ENCODE measurements around the gene TREX2. TPM values are rescaled to one million over a fixed set of nuclear protein-coding genes. Genes with fewer than 3 reads are reported as not detected.

TREX2 gene
- total RNA-seq, 1 donor from 2014 or later, result 1.9 TPM

- peaks cover 14% of the 10 kb centered on the region for H3K36me3 Mint-ChIP-seq (ENCODE audit: low read depth)
- H3K4me3 Mint-ChIP-seq, result no peak overlapping the region
- no peaks in the 10 kb centered on the region for H3K4me1 Mint-ChIP-seq
- no peak overlapping the region for H3K27ac Mint-ChIP-seq
- H3K27me3 Mint-ChIP-seq, result no peaks in the 10 kb centered on the region
- DNase-seq, result no peak
- intact Hi-C loops (cut with micrococcal nuclease), result no loop called here
- no peaks in the 10 kb centered on the region for H3K9me3 Mint-ChIP-seq
These were observed 10.8 kb upstream of the TREX2 start for GRCh38 chrX:153456704-153457103.

DNA sequence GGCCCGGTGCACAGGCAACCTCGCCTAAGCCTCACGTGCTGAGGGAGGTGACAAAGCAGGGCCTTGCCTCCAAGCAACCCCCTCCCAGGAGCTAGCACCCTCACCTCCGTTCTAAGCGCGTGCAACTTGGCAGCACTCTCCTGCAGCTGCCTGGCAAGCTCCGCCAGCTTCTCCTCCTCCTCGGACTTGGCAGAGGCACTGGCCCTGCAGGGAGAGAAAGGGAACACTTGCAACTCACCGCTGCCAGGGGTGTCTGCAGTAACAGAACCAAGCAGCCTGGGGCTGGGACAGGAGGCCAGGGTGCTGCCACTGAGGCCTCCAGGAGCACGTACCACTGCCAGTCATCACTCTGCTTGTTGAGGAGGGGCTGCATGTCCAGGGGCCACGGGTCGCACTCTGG is 10.3 kb upstream of the TREX2 start:
- no peak for DNase-seq
- Mint-ChIP-seq H3K4me3 (no peak overlapping the region), H3K4me1 (no peaks in the 10 kb centered on the region), H3K27me3 (no peaks in the 10 kb centered on the region), H3K36me3 (ENCODE audit: low read depth) (peaks cover 12% of the 10 kb centered on the region), H3K9me3 (no peaks in the 10 kb centered on the region), H3K27ac (no peak overlapping the region)
- intact Hi-C loops (cut with micrococcal nuclease), result no loop called here

- no peaks in the 10 kb centered on the region for H3K4me1 Mint-ChIP-seq
- H3K36me3 Mint-ChIP-seq (ENCODE audit: low read depth), result peaks cover 15% of the 10 kb centered on the region
- intact Hi-C loops (cut with micrococcal nuclease), result no loop called here
- no peaks in the 10 kb centered on the region for H3K27me3 Mint-ChIP-seq
- no peaks in the 10 kb centered on the region for H3K9me3 Mint-ChIP-seq
- no peak for DNase-seq
- H3K4me3 Mint-ChIP-seq, result no peak overlapping the region
- no peak overlapping the region for H3K27ac Mint-ChIP-seq
These were observed 9.7 kb upstream of the TREX2 start for GRCh38 chrX:153455571-153455970.

- DNase-seq, result no peak
- no peaks in the 10 kb centered on the region for H3K27me3 Mint-ChIP-seq
- H3K36me3 Mint-ChIP-seq (ENCODE audit: low read depth), result peaks cover 13% of the 10 kb centered on the region
- H3K9me3 Mint-ChIP-seq, result no peaks in the 10 kb centered on the region
- H3K27ac Mint-ChIP-seq, result no peak overlapping the region
- no peak overlapping the region for H3K4me3 Mint-ChIP-seq
- intact Hi-C loops (cut with micrococcal nuclease), result no loop called here
- H3K4me1 Mint-ChIP-seq, result no peaks in the 10 kb centered on the region
These were observed 9.2 kb upstream of the TREX2 start for GRCh38 chrX:153454901-153455550.

DNA sequence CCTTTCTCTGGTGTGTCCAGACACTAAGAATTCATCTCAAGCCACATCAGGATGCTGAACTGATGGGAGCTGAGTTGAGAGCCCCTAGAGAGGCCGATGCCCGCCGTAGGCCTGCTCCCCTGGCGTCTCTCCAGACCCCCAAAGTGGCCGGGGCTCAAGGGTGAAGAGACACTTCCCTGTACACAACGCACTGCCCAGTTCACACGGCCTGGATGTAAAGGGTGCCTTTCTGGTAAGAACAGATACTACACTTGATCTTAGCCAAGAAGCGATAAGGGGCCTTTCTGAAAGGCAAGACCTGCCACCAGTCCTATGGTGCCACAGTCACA is 5.1 kb upstream of the TREX2 start:
- no peak overlapping the region for H3K27ac Mint-ChIP-seq
- H3K9me3 Mint-ChIP-seq, result no peaks in the 10 kb centered on the region
- no peaks in the 10 kb centered on the region for H3K4me1 Mint-ChIP-seq
- H3K36me3 Mint-ChIP-seq (ENCODE audit: low read depth), result peaks cover 6% of the 10 kb centered on the region
- intact Hi-C loops (cut with micrococcal nuclease), result no loop called here
- no peaks in the 10 kb centered on the region for H3K27me3 Mint-ChIP-seq
- no peak for DNase-seq
- no peak overlapping the region for H3K4me3 Mint-ChIP-seq

DNA sequence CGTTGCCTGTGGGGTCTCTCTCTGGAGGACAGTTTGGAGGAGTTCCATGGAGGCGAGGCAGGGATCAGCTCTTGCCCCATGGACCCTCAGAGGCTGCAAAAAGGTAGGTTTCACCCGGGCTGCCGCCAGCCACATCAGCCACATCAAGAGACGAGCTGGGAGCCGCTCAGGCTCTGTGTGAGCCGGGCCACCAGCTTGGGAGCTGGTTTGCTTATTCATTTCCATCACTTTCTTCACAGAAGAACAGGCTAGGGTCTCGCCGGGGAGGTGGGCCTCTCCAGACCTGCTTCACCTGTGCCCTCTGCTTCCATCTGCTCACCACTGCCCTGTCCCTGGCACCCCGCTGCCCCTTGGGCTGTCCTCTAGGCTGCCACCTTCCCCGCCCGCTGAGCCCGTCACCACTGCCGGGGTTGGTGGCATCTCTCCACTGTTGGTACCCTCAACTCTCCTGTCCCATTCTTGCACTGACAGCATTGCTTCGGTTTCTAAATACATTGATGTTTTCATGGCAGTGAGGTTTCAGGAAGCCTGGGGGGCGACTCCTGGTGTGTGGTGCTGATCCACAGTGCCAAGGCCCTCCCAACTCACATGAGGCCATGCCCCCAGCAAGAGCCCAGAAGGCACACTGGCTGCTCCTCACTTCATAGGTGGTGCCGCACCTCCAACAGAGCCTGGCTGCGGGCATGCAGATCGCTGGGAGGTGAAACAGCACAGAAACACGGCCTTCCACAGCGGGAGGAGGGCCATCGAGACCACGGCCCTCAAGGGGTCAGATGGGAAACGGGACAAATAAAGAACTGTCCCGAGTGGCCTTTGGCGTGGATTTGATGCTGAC is 4.5 kb upstream of the TREX2 start:
- Mint-ChIP-seq H3K27ac (no peak overlapping the region), H3K4me3 (no peak overlapping the region), H3K36me3 (ENCODE audit: low read depth) (peaks cover 5% of the 10 kb centered on the region), H3K9me3 (no peaks in the 10 kb centered on the region), H3K4me1 (no peaks in the 10 kb centered on the region), H3K27me3 (no peaks in the 10 kb centered on the region)
- intact Hi-C loops (cut with micrococcal nuclease), result no loop called here
- DNase-seq, result no peak

DNA sequence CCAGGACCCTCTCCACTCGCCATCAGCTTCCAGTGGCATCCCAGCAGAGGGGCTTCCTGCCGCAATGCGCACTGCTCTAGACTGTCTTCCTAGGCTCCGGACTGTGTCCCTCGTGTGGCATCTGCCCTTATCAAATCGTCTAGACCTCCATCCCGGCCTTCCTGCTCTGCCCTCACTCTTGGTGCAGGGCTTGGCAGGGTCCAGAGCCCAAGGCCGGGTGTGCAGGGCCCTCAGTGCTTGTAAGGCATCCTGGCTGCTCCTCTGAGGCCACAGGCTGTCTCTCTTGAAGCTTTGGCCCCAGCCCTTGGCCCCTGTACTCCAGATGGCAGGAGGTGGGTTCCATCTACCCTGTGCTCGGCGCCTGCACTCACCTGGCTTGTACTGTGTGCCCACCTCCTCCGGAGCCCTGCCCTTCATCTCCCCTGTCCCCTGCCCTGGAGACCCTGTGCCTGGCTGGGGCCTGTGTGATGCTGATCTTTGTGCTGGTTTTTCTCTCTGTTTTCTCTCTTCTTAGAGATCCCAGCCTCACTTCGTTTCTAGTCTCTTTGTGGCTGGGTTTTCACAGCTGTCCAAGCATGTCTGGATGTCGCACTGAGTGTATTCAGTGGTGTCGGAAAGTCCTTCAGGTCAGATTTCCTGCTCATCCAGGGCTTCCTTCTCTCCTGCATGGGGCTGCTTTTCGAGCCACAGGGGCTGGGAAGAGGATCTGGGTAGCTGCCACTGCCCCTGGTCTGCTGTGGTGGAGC is 3.7 kb upstream of the TREX2 start:
- DNase-seq, result no peak
- no peaks in the 10 kb centered on the region for H3K9me3 Mint-ChIP-seq
- no peak overlapping the region for H3K4me3 Mint-ChIP-seq
- intact Hi-C loops (cut with micrococcal nuclease), result no loop called here
- H3K36me3 Mint-ChIP-seq (ENCODE audit: low read depth), result peaks cover 5% of the 10 kb centered on the region
- no peak overlapping the region for H3K27ac Mint-ChIP-seq
- no peaks in the 10 kb centered on the region for H3K4me1 Mint-ChIP-seq
- H3K27me3 Mint-ChIP-seq, result no peaks in the 10 kb centered on the region

DNA sequence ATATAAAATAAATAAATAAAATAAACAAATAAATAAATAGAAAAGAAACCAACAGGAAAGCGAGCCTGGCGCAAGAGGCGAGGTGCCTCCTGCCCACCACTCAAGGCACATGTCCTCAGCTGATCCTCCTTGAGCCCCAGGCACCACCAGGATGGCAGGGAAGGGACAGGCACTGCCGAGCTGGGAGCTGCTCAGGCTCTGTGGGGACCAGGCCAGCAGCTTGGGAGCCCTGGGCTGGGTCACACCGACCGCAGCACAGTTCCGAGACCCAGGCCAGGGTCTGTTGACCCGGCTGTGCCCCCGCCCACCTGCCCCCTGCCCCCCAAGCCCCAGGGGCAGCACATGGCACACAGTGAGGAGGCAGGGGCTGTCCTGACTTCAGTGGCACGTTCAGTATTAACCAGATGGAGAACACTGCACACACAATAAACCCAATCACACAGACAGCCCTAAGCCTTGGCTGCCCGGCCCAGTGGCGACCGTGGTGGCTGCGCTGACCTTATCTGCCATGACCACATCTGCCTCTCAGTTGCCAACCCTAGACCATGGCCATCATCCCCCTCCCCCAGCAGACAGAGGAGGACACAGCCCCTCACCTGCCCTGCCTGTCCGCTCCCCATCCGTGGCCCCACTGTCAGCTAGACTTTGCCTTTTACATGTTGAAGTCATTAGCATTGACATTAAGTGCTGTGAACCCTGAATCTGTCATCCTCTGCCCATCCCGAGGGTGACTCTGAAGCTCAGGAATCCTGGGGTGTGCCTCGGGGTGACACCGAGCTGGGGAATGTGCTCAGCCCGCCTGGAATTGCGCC is 2.9 kb upstream of the TREX2 start:
- no peak for DNase-seq
- H3K9me3 Mint-ChIP-seq, result no peaks in the 10 kb centered on the region
- H3K27me3 Mint-ChIP-seq, result no peaks in the 10 kb centered on the region
- H3K36me3 Mint-ChIP-seq (ENCODE audit: low read depth), result peaks cover 5% of the 10 kb centered on the region
- intact Hi-C loops (cut with micrococcal nuclease), result no loop called here
- no peaks in the 10 kb centered on the region for H3K4me1 Mint-ChIP-seq
- no peak overlapping the region for H3K4me3 Mint-ChIP-seq
- H3K27ac Mint-ChIP-seq, result no peak overlapping the region

DNA sequence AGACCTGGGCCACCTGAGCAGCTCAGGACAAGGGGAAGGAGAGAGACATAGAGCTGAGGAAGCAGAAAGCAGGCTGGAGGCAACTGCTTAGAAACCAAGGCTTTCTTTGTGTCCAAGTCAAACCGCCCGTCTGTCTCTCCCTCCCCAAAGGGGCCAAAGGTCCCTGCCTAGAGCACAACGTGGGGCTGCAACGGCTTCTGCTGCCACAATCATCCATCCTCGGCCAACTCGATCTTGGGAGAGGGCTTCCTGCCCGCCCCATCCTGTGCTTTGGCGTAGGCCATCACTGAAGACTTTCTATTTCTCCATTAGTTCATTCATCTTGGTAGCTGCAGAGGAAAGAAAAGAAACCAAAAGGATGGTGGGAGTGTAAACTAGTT is 1.7 kb upstream of the TREX2 start:
- Mint-ChIP-seq H3K27ac (no peak overlapping the region), H3K9me3 (no peaks in the 10 kb centered on the region), H3K4me1 (no peaks in the 10 kb centered on the region), H3K4me3 (no peak overlapping the region), H3K36me3 (ENCODE audit: low read depth) (peaks cover 3% of the 10 kb centered on the region), H3K27me3 (no peaks in the 10 kb centered on the region)
- no peak for DNase-seq
- intact Hi-C loops (cut with micrococcal nuclease), result no loop called here

- Mint-ChIP-seq H3K4me1 (no peaks in the 10 kb centered on the region), H3K27me3 (no peaks in the 10 kb centered on the region), H3K27ac (no peak overlapping the region), H3K4me3 (no peak overlapping the region), H3K9me3 (no peaks in the 10 kb centered on the region), H3K36me3 (ENCODE audit: low read depth) (peaks cover 3% of the 10 kb centered on the region)
- intact Hi-C loops (cut with micrococcal nuclease), result no loop called here
- DNase-seq, result no peak
These were observed 1.2 kb upstream of the TREX2 start for GRCh38 chrX:153446950-153447580.

DNA sequence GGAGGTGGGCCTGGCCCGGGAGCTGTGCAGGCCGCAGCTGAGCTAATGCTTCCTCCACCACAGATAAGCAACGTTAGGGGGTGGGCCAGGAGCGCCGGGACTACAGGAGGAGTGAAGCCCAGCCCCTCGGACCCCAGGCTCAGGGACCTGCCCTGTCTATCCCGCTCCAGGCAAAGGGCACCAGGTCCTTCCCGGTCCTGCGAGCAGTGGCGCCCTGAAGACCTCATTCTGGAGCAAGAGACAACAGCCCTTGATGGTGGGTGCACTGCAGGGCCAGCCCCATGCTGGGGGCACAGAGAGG is 730 bp upstream of the TREX2 start:
- no peaks in the 10 kb centered on the region for H3K4me1 Mint-ChIP-seq
- intact Hi-C loops (cut with micrococcal nuclease), result no loop called here
- H3K9me3 Mint-ChIP-seq, result no peaks in the 10 kb centered on the region
- H3K27ac Mint-ChIP-seq, result no peak overlapping the region
- peaks cover 3% of the 10 kb centered on the region for H3K36me3 Mint-ChIP-seq (ENCODE audit: low read depth)
- DNase-seq, result no peak
- H3K27me3 Mint-ChIP-seq, result no peaks in the 10 kb centered on the region
- H3K4me3 Mint-ChIP-seq, result no peak overlapping the region

DNA sequence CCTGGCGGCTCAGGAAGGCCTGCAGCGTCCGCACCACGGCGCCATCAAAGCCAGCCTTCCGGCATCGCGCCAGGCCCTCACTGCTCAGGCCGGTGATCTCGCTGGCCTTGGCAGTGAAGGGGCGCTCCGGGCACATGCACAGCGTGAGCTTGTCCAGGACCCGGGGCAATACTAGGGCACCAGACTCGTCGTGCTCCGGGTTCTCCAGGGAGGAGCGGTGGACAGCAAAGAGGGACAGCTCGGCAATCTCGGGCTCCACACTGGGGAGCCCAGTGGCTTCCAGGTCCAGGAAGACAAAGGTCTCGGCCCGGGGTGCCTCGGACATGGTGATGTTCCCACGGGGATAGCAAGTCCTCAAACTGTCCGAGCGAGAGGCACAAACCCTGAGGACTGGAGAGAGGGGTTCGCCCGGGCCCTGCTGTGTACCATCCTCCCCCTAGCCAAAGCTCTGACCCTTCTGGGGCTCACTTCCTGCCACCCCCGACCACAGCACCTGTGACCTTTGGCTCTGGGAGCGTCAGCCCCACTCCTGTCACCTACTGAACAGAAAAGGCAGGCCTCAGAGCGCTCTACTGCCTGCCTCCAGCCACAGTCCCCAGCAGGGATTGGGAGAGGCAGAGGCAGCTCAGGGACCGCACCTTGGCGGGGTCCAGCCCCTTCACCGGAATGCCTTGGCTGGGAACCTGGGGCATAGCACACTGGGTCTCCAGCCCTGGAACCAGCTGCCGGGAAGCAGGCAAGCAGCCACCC is 575 bp downstream of the TREX2 start:
- no peak overlapping the region for H3K27ac Mint-ChIP-seq
- H3K4me1 Mint-ChIP-seq, result no peaks in the 10 kb centered on the region
- intact Hi-C loops (cut with micrococcal nuclease), result no loop called here
- H3K4me3 Mint-ChIP-seq, result no peak overlapping the region
- H3K27me3 Mint-ChIP-seq, result no peaks in the 10 kb centered on the region
- H3K9me3 Mint-ChIP-seq, result no peaks in the 10 kb centered on the region
- H3K36me3 Mint-ChIP-seq (ENCODE audit: low read depth), result no peaks in the 10 kb centered on the region
- no peak for DNase-seq

- H3K4me3 Mint-ChIP-seq, result no peak overlapping the region
- H3K27me3 Mint-ChIP-seq, result no peaks in the 10 kb centered on the region
- no peaks in the 10 kb centered on the region for H3K4me1 Mint-ChIP-seq
- no peak overlapping the region for H3K27ac Mint-ChIP-seq
- no peak for DNase-seq
- H3K36me3 Mint-ChIP-seq (ENCODE audit: low read depth), result no peaks in the 10 kb centered on the region
- H3K9me3 Mint-ChIP-seq, result no peaks in the 10 kb centered on the region
- intact Hi-C loops (cut with micrococcal nuclease), result no loop called here
These were observed 1.4 kb downstream of the TREX2 start for GRCh38 chrX:153444333-153445011.

All from activated CD4-positive, alpha-beta T cell treated with anti-CD3 and anti-CD28 coated beads, Interleukin-2, amount 10 ng/mL, durations not matched to agents 24 days and 14 days (primary cell).